ENCODE data around the gene DHX29.

- TF ChIP-seq, protein P1, sequence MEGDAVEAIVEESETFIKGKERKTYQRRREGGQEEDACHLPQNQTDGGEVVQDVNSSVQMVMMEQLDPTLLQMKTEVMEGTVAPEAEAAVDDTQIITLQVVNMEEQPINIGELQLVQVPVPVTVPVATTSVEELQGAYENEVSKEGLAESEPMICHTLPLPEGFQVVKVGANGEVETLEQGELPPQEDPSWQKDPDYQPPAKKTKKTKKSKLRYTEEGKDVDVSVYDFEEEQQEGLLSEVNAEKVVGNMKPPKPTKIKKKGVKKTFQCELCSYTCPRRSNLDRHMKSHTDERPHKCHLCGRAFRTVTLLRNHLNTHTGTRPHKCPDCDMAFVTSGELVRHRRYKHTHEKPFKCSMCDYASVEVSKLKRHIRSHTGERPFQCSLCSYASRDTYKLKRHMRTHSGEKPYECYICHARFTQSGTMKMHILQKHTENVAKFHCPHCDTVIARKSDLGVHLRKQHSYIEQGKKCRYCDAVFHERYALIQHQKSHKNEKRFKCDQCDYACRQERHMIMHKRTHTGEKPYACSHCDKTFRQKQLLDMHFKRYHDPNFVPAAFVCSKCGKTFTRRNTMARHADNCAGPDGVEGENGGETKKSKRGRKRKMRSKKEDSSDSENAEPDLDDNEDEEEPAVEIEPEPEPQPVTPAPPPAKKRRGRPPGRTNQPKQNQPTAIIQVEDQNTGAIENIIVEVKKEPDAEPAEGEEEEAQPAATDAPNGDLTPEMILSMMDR (IDR thresholded peaks at IDR 0.05): no peak
- no peak for TF ChIP-seq POLR2A (IDR thresholded peaks at IDR 0.05)
These were observed 6.5 kb upstream of the DHX29 start for GRCh38 chr5:55313870-55314617.
